Stimulated activated CD8-positive, alpha-beta memory T cell treated with anti-CD3 and anti-CD28 coated beads, Interleukin-4, amount 100 ng/mL, for 24 hours (primary cell): ENCODE data around the gene HARBI1.

Experiments used
- DNase-seq: peaks from one replicate; pipeline ENCODE4 v3.0.0-alpha.2; 2020; ENCODE audit warnings: low read depth

HARBI1 gene

DNA sequence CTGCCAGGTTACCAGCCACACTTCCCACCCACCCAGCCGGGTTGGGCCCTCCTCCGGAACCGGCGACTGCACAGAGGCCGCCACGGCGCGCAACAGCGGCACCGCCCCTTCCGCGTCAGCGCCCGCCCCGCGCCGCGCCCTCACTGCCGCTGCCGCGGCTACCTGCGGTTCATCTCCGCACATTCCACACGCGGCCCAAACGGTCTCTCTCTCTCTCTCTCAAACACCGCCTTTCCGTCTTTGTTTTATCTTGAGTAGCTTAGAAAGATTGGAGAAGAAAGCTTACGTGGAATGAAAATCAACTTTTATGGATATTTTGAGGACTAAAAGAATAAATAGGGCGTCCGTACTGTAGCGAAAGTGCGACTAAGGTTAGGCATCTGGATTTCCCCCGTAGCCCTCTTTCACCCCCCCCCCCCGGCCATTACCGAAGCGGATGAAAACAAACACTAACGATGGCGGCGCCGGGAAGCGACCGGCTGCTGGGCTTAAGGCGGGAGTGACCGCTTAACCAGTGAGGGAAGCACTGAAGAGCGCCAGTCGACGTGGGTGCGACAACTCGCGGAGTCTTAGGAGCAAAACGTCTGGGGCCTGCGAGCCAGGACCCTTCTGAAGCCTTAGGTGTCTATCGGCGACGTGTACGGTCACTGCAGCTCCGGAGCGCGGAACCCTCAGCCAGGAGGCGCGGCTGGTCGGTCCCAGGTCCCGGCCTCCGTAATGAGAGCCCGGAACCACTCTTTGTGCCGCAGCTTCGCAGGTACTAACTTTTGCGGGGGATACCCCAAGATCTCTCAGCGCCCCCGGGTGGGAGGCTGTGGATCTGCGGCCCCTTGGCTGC, at the start of gene HARBI1, which contains the start of gene ATG13:
HARBI1 (minus strand) TSS at position 94 of the 838 bp plus-strand sequence. CDS start 990 bp downstream, outside the sequence.
ATG13 (plus strand) TSS at position 420 of the 838 bp plus-strand sequence. CDS start 26,739 bp downstream, outside the sequence.
- peak; percentile 92 for DNase-seq

- DNase-seq = no peak
Observed at GRCh38 chr11:46666516-46666915, 49.5 kb upstream of the HARBI1 start.

GRCh38 chr11:46665356-46665755, 48.3 kb upstream of the HARBI1 start:
- no peak for DNase-seq

- DNase-seq = no peak
Observed at GRCh38 chr11:46664612-46665011, 47.6 kb upstream of the HARBI1 start.

DNA sequence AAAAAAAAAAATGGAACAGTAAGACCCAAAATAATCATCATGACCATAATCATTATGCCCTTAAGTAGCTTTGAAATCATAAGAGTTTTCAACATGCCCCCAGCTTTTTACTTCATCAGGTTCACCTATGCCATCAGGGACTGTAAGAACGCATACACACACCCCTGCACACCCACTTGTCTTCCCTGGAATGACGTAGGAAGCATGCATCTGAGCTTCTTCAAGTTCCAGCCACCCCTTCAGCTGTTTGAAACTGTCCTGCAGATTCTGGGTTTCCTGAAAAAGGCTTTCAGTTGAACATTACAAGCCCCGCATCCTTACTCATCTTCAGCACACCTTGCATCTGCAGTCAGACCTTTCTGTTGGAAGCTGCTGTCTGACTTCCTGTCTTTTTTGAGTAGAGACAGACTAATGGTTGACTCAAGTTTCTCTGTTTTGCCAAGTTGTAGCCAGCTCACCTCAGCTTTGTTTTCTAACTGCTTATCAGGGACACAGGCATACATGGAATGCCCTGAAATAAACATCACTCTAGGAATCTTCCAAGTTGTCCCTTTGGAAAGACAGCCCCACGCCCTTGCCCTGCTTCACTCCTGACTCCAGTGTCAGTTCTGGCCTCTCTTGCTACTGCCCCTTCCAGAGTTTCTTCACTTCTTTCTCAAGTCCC, 46.4 kb upstream of the HARBI1 start:
- no peak for DNase-seq

GRCh38 chr11:46662366-46662765, 45.3 kb upstream of the HARBI1 start:
- no peak for DNase-seq

DNA sequence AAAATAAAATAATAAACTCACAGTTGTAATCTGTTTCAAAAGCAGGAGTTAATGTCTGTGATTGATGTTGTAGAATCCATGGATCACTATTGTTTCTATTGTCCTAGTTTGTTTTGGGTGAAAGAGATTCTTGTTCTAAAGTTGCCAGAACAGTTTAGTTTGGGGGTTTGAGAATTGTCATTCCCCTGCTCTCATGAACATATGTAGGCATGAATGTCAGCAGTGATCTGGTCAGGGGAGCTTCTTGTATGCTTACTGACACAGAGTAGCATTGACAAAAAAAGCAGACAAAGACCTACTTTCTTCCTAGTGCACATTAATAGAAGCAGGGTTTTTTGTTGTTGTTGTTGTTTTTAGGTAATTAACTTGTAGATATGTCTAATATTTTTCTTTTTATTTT, 44.8 kb upstream of the HARBI1 start:
- no peak for DNase-seq

GRCh38 chr11:46659908-46660307, 42.9 kb upstream of the HARBI1 start:
- no peak for DNase-seq

GRCh38 chr11:46658259-46658658, 41.2 kb upstream of the HARBI1 start:
- no peak for DNase-seq

DNA sequence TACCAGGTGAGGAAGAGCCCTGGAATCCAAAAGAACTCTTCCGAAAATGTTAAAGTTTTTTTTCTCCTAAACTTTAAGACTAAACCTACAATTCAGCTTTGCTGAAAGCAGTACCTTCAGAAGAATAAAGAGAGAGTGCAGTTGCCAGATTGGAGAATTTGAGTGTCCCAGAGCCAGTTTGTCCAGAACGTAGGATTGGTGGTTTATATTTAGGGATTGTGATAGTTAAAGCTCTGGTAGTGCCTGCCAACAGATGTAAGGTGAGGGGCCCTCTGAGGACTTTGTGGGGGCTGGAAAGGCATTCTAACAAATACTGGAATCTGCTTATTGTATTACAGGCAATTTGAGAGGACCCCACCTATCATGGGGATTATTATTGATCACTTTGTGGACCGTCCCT, 40.2 kb upstream of the HARBI1 start:
- DNase-seq = no peak

DNA sequence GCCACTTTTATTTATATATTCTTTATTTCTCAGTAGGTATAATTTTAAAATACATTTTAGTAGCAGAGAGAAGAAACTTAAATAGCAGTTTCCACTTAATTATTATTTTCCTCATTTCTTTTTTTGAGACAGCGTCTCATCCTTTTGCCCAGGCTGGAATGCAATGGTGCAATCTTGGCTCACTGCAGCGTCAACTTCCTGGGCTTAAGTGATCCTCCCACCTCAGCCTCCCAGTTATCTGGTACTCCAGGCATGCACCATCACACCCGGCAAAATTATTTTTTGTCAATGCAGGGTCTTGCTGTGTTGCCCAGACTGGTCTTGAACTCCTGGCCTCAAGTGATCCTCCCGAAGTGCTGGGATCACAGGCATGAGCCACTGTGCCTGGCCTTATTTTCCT, 38.6 kb upstream of the HARBI1 start:
- DNase-seq = no peak

GRCh38 chr11:46649180-46649738, 32.2 kb upstream of the HARBI1 start:
- no peak for DNase-seq

GRCh38 chr11:46643986-46644385, 27.0 kb upstream of the HARBI1 start:
- DNase-seq = no peak

DNA sequence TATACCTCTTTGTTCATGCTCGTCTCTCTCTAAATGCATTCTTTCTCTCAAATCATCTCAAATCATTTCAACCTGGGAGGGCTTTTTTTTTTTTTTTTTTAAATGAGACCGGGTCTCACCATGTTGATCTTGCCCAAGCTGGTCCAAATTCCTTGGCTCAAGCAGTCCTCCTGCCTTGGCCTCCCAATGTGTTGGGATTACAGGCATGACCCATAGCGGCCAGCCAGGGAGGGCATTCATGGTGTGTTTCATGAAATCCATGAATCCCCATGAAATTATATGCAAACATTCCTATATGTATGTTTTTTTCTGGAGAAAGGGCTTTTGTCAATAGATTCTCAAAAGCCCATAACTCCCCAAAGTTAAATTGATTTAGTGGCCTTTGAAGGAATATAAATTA, 26.5 kb upstream of the HARBI1 start:
- DNase-seq = no peak

DNA sequence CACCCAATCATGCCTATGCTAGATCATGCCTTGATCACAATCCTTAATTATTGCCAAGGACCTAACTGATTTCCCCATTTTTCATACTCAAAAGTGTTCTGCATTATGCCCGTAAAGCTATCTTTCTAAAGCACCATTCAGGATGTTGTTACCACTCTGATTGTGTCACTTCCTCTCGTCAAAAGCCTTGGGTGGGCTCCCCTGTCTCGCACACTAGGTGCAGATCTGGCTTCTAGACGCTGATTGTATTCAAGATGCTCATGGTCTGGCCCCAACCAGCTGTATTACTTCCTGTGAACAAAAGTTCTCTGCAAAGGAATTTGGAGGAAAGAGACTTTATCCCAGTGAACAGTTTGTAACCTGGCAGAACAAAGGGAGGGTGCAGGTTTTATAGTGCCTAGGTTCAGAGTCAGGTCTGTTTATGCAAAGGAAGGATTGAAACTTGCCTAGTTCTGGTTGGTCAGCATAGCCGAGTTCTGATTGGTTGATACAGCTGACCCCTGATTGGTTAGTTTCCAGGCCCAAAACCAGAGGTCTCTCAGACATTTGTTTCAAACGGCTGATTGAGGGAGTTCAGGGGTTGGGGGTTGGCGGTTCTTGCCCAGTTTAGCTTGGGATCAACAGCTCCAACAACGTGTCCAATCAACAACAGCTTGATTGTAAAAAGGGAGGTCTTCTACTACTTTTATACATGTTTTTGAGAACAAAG, 25.8 kb upstream of the HARBI1 start:
- no peak for DNase-seq

DNA sequence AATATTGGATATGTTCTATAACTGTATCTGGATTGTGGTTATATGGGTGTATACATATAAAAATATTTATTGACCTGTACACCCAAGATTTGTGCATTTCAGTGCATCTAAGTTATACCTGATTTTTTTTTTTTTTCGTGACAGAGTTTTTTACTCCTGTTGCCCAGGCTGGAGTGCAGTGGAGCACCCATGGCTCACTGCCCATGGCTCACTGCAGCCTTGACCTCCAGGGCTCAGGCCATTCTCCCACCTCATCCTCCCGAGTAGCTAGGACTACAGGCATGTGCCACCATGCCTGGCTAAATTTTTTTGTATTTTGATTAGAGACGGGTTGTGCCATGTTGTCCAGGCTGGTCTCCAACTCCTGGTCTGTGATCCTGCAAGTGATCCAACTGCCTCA, 24.6 kb upstream of the HARBI1 start:
- DNase-seq = no peak

DNA sequence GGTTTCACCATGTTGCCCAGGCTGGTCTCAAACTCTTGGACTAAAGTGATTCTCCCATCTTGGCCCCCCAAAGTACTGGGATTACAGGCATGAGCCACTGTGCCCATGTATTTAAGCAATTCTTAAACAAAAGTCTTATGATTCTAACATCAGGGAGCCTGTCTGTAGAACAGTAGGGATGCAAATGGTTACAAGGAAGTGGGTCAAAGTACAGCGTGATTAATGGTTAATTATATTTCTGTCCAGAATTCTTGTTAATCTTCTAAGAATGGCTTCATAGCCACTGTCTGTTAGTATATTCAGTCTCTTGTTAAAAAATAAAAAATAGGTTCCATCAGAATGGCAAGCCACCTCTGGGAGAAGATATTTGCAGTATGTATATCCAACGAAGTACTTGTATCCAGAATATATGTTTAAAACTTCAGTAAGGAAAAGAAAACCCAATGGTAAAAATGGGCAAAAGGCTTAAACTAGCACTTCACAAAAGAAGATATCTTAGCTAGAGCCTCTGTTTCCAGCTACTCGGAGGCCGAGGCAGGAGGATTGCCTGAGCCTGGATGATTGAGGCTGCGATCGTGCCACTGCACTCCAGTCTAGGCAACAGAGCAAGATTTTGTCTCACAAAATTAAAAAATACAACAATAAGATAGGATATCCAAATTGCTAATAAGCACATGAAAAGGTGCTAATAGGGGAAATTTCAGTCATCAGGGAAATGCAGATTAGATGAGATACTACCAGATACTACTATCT, 23.2 kb upstream of the HARBI1 start:
- no peak for DNase-seq

GRCh38 chr11:46639197-46639839, 22.3 kb upstream of the HARBI1 start:
- DNase-seq = no peak

- no peak for DNase-seq
Observed at GRCh38 chr11:46637546-46637945, 20.5 kb upstream of the HARBI1 start.

DNA sequence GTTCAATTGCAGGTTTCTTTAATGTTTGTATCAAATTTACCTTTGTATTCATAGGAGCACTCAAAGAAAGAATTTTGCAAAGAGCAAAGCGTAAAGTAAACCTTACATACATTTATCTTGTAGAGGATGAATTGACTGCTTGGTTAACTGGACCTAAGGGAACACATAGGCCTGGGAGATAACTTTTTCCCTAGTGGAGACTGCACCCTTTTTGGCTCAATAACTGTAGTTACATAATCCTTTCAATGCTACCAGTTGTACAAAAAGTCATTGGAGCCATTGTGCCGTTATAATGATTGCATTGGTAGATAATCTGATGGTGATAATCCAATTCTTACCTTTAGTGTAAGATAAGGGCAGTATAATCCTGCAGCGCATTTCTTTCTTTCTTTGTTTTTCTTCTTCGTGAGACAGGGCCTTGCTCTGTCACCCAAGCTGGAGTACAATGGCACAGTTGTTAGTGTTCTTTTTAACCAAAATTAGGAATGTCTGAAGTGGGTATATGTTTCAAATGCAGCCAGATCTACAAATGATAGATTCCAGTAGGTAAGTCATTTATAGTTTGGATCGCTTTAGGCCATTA, 18.6 kb upstream of the HARBI1 start:
- DNase-seq = no peak
